ENCODE measurements around the gene CTNNA2.
A peak's percentile ranks its signal among the peaks of the same experiment; 100 is the strongest.

CTNNA2 gene

DNA sequence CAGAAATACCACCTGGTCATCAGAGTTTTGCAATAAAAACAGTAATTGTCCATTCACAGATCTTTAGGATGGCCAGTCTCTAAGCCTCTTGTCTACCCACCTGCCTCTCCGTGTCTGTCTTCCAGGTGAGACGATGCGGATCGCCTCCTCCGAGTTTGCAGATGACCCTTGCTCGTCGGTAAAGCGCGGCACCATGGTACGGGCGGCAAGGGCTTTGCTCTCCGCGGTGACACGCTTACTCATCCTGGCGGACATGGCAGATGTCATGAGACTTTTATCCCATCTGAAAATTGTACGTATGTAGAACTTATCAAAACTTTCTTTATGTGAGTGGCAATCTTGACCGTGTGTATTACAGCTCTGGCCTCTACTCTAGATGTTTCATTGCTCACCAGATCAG lies 345.0 kb downstream of the CTNNA2 start:
- DNase-seq (ENCODE audit: low read depth): no peak

DNA sequence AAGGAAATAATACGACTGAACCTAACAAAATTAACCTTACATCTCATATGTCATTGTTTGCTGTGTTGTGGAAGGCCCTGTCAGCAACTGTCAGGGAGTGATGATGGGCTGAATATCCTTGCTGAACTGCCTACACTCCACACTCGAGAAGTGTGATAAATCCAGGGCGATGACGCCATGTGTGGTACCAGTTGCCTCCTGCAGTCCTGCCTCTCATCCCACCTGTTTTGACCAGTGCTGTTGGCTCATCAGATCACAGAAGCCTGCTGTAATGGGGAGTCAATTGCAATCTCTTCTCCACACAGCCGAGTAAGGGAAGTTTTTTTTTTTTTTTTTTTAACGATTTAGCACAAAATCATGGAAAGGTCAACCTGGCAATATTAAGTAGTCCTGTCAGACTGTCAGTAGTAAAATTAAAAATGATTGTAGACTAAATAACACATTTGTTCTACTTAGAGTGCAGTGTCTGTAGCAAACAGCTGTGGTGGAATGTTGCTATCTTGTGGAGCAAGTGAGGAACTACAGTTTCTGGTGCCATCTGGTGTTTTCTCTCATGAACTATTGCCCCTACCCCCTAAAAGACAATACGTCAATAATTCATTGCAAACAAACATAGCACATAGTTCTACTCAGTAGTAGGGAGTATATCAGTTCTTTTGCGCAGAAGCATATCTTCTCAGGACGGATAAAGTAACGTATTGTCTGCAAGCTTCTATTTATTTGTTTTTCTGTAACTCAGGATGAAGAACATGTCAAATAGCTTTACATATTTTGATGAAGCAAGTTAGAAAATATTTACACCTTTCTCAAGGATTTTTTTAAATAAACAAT lies 347.6 kb downstream of the CTNNA2 start:
- DNase-seq (ENCODE audit: low read depth): peak; percentile 9

DNA sequence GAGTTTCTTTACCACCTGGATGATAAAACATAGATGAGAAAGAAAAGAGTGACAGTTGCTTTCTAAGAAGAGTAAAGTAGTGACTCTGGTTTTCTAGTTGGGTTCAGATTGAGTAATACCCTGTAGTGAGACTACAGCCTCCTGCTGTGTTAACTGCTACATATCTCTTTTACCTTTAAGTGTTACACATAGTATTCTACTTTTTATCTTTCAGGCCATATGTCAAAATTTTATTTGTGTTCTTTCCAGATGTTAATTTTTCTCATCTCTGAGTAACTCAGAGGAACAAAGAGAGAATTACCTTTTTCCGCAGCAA lies 348.2 kb downstream of the CTNNA2 start:
- DNase-seq (ENCODE audit: low read depth): no peak

DNA sequence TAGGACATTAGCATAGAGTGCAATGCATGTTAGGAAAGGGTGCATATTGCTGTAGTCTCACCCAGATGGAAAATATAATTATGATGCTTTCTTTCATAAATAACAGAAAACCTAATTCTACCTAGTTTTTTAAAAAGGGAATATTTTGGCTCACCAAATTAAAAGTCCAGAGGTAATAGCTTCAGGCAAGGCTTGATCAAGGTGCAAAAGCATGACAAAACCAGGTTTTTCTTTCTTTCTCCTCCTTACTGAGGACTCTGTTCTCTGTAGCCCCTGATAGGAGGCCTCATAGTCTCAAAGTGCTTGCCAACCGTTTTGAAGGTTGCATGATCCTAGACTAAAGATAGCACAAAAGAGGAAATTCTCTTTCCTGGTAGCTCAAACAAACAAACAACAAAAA lies 349.9 kb downstream of the CTNNA2 start:
- DNase-seq (ENCODE audit: low read depth): no peak

DNA sequence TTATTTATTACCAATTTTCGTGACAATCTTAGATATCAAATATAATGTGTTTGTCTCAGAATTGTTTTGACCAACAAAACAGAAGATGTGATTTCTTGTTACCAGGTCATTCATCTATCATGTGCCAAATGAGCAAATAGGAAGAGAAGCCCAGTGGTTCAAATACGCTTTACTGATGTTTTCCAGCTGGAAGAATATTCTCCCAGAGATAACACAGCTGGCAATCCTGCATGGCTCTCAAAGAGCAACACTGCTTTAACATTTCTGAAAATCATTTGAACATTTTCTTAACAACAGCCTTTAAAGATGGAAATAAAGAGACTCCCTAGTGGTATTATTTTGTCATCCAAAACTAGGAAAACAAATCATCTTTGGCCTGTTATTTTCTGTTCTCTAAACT lies 359.8 kb downstream of the CTNNA2 start:
- DNase-seq (ENCODE audit: low read depth): no peak

DNA sequence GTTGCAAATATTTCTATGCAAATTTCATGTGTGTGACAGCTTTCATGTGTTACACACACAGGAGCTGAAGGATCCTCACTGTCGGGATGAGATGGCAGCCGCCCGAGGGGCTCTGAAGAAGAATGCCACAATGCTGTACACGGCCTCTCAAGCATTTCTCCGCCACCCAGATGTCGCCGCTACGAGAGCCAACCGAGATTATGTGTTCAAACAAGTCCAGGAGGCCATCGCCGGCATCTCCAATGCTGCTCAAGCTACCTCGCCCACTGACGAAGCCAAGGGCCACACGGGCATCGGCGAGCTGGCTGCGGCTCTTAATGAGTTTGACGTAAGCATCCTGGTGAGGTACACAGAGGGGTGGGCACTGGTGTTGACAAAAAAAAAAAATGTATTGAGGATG lies 361.2 kb downstream of the CTNNA2 start:
- no peak for DNase-seq (ENCODE audit: low read depth)

DNA sequence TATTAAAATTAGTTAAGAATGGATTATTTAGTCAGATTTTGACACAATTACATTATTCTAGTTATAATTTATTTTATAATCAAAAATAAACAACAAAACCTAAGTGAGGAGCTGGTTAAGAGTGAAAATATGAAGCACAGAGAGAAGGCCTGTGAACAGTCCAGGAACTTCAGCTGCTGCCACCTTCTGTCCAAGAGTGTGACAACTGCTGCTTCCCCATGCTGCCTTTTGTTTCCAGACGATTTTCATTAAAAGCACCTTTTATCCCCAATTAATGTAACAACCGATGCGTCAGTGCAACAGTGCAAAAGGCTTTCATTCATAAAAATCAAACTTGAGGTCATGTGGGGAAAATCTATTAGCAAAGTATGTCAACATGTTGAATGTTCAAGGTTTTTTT lies 363.6 kb downstream of the CTNNA2 start:
- peak; percentile 3 for DNase-seq (ENCODE audit: low read depth)

DNA sequence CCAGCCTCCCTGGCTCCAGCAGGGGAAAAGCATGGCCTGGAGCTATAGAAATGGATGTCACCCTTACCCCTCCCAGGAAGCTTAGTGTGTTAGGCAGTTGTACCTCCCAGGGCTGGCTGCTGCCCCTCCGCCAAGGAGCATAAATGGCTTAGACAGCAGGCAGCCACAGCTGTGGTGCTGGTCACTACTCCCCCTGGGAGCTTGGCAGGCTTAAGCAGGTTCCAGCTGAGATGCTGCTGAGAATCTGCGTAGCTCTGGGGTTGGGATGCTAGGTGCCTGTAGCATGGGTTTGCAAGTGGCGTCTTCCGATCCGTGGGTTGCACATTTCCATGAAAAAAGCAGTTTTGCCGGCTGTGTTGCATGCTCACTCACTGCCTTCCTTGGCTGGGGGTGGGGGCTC lies 369.7 kb downstream of the CTNNA2 start:
- no peak for DNase-seq (ENCODE audit: low read depth)

DNA sequence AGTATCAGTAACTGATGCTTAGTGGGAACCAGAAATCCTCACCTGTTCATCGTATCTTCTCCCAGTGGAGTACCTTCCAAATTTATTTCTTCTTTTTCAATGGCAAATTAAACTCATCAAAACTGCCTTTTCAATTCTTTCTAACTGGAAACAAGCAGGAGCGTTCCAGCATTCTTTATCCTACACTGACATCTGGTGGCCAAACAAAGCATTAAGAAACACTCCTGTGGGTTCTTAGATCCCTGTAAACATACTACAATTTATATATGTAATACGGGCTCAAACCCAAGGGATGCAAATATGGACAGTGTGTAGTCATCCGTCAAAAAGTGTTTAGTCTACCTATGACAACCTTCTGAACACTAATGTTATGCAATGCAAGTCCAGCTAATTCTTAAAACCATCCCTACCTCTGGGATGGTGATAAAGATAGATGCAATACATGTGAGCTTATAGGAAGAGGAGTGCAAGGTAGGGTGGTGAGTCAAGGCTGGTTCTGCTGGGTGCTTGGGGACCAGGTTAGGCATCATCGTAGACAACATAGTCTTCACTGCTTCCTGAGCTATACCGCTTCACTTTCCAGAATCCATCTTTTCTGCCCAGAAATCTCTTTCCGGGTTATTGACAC lies 375.0 kb downstream of the CTNNA2 start:
- peak; percentile 12 for DNase-seq (ENCODE audit: low read depth)

DNA sequence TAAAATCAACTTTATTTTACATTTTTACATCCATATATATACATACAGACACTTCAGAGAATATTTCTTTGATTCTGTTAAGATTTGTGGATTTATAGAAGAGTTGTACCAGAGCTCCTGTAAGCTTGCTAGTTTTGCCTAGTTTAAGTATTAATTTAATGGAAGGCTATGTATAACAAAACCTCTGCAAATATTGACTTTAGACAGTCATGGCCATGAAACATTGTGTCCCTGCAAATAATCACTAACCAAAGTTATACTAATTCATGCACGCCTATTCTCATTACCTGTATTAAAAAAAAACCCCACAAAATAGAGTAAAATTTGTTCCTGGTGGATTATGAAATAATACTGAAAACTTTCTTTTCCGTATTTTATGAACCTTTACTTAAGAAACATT lies 379.3 kb downstream of the CTNNA2 start:
- no peak for DNase-seq (ENCODE audit: low read depth)

DNA sequence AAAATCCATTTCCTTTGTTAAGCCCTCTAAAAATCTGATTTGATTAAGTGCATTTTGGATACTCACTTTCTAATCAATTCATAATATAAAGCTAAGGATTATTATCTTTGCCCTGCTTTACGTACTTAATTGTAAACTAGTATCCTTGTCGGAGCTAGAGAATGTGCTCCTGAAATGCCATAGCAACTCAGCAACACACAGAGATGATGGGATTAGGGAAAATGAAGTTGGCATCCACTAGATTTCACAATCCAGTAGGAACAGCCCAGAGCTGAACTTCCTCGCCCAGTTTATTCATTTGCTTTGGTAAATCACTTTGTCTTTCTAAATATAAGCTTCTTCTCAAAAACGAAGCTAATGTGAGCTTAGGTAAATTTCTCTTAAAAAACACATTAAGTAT lies 386.3 kb downstream of the CTNNA2 start:
- DNase-seq (ENCODE audit: low read depth): no peak

DNA sequence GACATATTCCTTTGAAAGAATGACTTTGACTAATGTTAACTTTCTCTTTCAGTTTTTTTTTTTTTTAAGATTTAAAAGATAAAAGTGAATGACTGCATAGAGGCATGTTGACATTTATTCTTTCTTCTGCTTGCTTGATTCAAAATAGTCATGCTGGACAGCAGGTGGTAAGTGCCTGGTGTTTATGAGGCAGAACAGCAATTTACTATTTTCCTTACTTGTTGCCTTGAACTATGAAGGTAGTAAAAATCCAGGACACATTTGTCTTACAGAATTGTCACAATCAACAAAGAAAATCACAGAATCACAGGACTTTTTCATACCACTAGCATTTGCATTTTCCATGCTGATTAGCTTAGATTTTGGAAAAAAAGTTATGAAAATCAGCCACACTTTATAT lies 388.3 kb downstream of the CTNNA2 start:
- no peak for DNase-seq (ENCODE audit: low read depth)

DNA sequence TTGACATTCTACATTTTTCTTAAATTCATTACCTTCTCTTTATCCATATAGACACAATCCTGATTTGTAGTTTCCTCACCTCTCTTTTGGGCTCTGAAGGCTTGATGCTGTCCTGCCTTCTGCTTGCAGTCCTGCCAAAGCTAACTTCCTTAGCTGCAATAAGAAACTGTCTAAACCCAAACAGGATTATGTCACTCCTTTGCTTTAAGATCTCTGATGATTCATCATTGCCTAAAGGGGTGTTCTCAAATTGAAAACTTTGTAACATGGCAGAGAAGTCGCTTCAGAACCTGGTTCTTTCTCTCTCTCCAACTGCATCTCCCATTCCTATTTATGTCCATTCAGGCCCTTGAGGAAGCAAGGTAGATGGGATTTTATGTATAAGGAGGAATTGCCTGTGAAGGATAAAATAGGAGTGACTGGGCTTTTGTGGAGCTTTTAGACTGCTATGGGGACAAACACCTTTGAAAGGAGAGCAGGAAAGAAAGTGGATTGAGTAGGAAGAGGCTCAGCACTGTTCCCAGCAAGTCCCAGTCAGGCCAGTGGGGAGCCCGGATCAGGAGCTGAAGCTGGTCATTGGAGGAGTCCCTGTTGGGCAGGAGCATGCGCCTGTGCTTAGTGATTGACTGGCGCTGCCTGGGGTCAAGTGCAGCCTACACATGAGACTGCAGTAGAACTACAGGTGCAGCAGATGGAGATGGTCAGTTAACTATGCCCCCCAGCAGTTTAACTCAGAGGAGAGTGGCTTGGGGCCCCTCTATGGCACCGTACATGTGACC lies 390.6 kb downstream of the CTNNA2 start:
- no peak for DNase-seq (ENCODE audit: low read depth)

DNA sequence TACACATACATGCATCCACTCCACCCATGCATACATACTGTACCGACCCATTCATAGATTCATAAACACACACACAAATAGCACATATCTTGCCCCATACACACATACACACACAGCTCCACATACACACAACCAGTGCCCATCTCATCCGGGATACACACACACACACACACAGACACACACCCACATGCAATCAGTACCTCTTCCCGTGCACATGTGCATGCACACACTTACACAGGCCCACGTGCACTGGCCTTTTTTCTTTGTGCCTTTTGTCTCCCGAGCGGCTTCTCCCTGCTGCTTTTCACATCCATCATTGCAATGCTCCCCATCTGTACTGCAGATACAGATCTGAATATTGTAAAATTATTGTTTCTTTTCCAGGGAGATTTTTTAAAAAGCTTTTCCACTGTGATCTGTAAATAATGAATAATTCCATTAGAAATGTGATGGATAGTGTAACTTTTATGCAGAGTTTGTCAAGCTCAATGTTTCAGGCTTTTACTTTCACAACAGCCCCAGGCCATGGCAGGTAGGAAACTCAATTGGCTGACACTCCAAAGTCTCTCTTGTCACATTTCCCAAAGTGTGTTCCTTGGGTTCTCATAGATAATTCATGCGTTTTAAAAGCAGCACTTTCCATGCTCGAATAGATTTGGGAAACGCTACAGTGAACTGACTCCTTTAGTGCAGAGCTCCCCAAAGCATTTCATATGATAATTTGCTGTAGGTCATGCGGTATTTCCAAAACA lies 393.5 kb downstream of the CTNNA2 start:
- no peak for DNase-seq (ENCODE audit: low read depth)

DNA sequence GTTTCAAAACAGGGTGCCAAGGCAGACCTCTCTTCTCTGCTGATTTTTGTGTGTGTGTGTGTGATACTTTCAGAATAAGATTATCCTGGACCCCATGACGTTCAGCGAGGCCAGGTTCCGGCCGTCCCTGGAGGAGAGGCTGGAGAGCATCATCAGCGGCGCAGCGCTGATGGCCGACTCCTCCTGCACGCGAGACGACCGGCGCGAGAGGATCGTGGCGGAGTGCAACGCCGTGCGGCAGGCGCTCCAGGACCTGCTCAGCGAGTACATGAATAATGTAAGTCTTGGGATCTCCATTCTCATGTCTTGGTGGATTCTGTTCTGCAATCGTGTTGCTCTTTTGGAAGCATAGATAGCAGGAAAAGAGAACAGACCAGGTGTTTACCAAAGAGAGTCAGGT lies 396.7 kb downstream of the CTNNA2 start:
- DNase-seq (ENCODE audit: low read depth): no peak

DNA sequence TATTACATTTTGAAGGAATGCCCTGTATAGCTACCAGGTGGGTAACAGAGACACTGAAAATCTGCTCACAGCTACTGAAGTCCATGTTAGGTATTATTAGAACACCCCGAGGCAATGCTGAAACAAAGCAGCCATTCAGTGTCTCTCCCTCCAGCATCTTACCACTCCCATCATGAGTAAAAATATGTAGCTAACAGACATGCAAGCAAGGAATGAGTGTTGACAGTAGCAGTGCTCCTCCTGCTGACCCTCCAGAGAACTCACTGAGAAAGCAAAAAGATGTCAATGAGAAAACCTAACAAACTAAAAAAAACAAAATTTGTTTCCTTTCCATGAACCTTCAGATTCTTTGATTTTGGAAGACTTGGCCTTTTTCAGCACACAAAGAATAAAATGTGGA lies 397.8 kb downstream of the CTNNA2 start:
- DNase-seq (ENCODE audit: low read depth): no peak

DNA sequence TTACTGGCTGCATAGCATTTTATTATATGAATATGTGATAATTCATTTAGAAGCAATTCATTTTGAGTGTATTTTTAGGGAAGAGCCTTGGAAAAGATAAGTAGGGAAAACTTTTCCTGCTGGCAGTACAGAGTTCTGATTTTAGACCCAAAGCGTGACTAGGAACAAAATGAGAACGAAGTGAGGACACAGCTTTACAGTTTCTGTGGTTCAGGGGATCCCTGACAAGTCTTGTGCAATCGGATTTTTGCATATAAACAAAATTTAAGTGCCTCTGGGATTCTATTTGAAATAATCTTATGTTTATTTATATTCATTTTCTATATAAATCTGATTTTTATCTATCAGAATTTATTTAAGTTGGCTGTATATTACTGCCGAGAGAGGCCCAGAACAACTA lies 402.6 kb downstream of the CTNNA2 start:
- DNase-seq (ENCODE audit: low read depth): no peak

DNA sequence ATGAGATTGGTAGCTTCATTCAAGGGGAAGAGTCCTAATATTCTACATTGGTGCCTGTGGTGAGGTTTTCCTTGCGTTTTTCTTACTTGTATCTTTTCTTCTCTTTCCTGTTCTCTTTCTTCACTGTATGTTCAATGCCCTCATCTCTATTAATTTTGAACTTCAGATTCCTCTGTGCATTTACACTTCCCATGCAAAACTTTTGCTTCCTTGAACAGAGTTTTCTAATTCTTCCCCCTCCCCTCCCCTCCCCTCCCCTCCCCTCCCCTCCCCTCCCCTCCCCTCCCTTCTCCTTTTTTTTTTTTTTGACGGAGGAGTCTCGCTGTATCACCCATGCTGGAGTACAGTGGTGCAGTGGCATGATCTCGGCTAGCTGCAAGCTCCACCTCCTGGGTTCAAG lies 403.4 kb downstream of the CTNNA2 start:
- DNase-seq (ENCODE audit: low read depth): no peak

DNA sequence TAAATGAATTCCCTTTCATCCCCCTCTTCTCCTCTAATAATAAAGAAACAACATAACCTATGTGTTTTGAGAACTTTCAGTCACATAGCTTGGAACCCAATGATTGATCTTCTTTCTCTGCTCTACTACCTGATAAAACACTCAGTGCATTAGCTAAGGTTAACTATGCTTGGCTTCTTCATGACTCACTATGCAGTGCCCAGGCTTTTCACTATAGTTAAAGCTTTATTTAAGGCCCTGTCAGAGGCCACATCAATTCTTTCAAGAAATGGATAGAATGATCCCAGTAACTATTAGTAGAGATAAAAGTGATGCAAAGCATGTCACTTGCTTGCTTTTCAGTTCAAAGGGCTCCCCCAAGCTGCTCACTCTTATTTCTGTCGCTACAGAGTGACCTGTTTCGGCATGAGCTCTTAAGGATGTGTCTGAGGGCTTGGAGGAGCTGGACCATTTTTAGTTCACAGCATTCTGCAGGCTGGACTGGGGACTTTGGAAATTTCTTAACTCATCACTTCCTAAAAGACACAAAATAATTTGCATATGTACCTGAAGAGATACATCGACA lies 407.7 kb downstream of the CTNNA2 start:
- no peak for DNase-seq (ENCODE audit: low read depth)

DNA sequence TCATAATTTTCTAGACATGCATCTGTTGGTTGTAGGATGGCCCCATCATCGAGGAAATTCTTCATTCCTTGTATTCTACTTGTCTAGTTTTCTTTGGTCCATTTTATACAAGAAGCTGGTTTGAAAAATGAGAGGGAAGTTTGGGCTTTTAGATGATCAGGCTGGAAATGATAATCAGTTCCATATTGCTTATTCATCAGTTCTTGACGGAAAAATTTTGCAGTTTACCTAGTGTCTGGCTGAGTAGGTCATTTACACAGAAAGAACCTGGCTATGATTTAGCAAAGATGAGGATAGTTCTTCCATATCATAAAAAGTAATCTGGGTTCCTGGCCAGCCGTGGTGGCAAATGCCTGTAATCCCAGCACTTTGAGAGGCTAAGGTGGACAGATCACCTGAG lies 416.8 kb downstream of the CTNNA2 start:
- no peak for DNase-seq (ENCODE audit: low read depth)

DNA sequence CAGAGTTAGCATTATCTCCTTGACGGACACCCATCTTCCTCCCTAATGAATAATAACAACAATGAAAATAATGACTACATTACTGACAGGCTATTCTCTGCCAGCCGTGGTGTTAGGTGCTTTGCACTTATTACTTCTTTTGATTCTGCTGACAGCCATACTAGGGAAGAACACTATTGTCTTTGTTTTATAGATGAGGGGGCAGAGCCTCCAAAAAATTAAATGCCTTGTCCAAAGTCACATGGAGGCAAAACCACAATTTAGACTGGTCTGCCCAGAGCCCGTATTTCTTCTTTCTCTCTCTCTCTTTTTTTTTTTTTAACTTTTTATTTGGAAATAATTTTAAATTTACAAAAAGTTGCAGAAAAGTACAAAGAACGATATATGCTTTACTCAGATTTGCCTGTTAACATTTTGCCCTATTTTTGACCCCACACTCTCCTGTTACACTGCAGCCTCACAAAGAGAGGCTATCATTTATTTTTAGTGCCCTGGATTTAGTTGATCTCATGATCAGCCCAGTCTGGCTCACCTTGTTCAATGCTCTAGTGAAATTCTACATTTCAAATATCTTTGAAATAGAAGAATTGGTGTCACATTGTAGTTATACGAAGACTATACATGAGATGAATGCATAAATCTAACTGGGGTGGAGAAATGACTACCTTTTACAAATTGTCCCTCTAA lies 422.3 kb downstream of the CTNNA2 start:
- no peak for DNase-seq (ENCODE audit: low read depth)

Measured in GM04503 (cell line).